HUES48 (cell line): Measurements from ENCODE around the gene TMEM178A.
"Not testable (repeated sequence)": the region's sequence is repeated elsewhere in the genome, so short reads cannot be mapped to it uniquely, and the experiment has no call there.

ENCODE experiments used
- H3K27ac ChIP-seq: one replicate; pipeline ENCODE4 v1.7.0; 2013; ENCODE audit warnings: low read depth, low read length, inconsistent platforms
- H3K27me3 ChIP-seq: 2 replicates; pipeline ENCODE4 v1.6.1; 2013; ENCODE audit warnings: mild to moderate bottlenecking, low read length; ENCODE audit not compliant: control insufficient read depth, insufficient read depth
- H3K36me3 ChIP-seq: 2 replicates; pipeline ENCODE4 v1.6.1; 2013; ENCODE audit warnings: low read length; ENCODE audit not compliant: control insufficient read depth, insufficient read depth
- H3K4me1 ChIP-seq: 2 replicates; pipeline ENCODE4 v1.6.1; 2013; ENCODE audit warnings: mild to moderate bottlenecking, low read length; ENCODE audit not compliant: control insufficient read depth, insufficient read depth
- H3K4me3 ChIP-seq: 2 replicates; pipeline ENCODE4 v1.5.1; 2013; ENCODE audit warnings: mild to moderate bottlenecking, low read depth, low read length
- H3K9ac ChIP-seq: 2 replicates; pipeline ENCODE4 v1.6.1; 2013; ENCODE audit warnings: mild to moderate bottlenecking, low read depth, low read length, moderate library complexity
- H3K9me3 ChIP-seq: 2 replicates; pipeline ENCODE4 v1.6.1; 2013; ENCODE audit warnings: low read length; ENCODE audit not compliant: control insufficient read depth, insufficient read depth

Gene TMEM178A

DNA sequence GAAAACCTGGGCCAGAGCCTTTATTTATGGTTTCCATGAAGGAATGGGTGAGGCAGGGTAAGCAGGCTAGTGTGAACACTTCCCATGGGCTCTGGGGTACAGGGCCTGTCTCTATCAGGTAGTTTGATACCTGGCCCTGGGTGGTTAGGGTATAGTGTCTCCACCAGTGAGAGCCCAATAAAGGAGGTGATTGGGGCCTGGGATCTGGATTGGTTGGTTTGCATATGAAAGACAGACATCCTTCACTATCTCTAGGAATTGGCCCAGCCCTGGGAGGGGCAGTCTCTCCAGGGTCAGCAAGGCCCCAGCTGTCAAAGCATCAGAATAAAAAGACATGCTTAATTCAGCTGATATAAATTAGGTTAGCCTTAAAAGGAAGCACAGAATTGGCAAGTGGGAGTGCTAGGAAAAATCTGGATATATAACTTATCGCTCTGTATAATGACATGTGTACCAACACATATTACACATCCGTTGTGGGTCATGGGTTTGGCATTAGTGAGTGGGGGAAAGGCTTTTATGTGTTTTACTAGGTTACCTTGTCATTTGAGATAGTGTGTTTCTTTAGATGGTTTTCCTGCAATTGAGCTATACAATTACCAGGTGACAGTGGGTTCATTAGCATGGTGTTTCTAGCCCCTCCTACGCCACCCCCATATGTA is 18.5 kb upstream of the TMEM178A start:
- H3K9me3 ChIP-seq: no peaks in the 10 kb centered on the region
- H3K27me3 ChIP-seq: no peaks in the 10 kb centered on the region
- H3K4me1 ChIP-seq: peaks cover 18% of the 10 kb centered on the region
- no peaks in the 10 kb centered on the region for H3K36me3 ChIP-seq
- no peak overlapping the region for H3K27ac ChIP-seq
- H3K9ac ChIP-seq: no peak overlapping the region
- H3K4me3 ChIP-seq: no peak overlapping the region

DNA sequence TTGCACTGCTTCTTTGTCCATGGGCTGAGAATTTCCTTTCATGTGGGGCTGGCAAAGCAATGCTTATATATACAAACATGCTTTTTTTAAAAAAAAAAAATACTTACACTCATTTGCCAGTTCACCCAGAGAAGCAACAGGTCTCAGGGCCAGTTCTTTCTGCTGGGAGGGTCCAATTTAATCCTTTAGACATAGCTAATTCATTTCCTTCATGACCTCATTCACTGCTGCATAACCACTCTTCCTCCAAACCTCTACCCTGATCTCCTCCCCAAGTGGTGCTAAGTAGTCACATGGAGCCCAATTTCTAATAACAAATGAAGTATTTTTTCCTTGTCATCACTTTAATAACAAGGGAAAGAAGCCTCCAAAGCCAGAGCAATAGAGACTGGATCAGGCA is 17.1 kb upstream of the TMEM178A start:
- peaks cover 18% of the 10 kb centered on the region for H3K4me1 ChIP-seq
- H3K27ac ChIP-seq: no peak overlapping the region
- no peaks in the 10 kb centered on the region for H3K27me3 ChIP-seq
- no peaks in the 10 kb centered on the region for H3K36me3 ChIP-seq
- H3K9ac ChIP-seq: no peak overlapping the region
- H3K9me3 ChIP-seq: no peaks in the 10 kb centered on the region
- H3K4me3 ChIP-seq: no peak overlapping the region

DNA sequence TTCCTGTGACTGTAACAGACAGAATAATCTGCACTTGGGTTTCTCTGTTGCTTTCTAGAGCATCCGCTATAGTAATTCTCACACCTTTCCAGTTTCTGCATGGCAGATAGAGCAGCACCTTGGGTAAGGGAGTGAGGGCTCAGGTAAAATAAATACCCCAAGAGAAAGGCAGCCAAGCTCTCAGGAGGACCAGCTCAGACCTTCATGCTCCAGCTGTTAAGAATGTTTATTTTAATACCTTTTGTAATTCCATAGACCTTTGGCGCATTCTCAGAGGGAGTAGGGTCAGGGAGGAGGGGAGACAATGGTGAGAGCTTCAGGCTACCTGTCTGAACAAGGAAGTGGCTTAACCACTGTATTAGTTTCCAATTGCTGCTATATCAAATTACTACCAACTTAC is 16.2 kb upstream of the TMEM178A start:
- no peak overlapping the region for H3K9ac ChIP-seq
- H3K4me3 ChIP-seq: no peak overlapping the region
- H3K36me3 ChIP-seq: no peaks in the 10 kb centered on the region
- H3K27me3 ChIP-seq: no peaks in the 10 kb centered on the region
- no peaks in the 10 kb centered on the region for H3K9me3 ChIP-seq
- H3K4me1 ChIP-seq: peaks cover 18% of the 10 kb centered on the region
- no peak overlapping the region for H3K27ac ChIP-seq

DNA sequence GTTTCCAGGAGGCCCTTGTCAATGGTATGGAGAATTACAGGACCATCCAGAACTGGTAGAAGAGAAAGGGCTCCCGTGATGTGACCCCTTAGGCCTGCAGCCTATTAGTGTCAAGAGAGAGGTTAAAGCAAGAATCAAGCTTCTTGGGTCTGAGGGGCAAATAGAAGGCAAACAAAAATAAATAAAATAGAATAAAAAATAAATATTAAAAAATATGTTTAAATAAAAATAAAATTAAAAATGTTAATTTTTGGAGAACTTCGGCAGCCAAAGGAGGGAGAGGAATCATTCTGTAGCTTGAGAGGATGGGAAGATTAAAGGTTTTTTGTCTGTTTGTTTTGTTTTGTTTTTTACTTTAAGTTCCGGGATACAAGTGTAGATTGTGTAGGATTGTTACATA is 15.2 kb upstream of the TMEM178A start:
- no peak overlapping the region for H3K27ac ChIP-seq
- H3K36me3 ChIP-seq: no peaks in the 10 kb centered on the region
- no peak overlapping the region for H3K4me3 ChIP-seq
- H3K4me1 ChIP-seq: peaks cover 18% of the 10 kb centered on the region
- no peak overlapping the region for H3K9ac ChIP-seq
- H3K27me3 ChIP-seq: no peaks in the 10 kb centered on the region
- H3K9me3 ChIP-seq: no peaks in the 10 kb centered on the region

DNA sequence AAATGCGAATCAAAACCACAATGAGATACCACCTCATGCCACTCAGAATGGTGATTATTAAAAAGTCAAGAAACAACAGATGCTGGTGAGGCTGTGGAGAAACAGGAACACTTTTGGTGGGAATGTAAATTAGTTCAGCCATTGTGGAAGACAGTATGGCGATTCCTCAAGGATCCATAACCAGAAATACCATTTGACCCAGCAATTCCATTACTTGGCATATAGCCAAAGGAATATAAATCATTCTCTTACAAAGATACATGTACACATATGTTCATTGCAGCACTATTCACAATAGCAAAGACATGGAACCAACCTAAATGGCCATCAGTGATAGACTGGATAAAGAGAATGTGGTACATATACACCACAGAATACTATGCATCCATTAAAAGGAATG is 9.5 kb upstream of the TMEM178A start:
- H3K36me3 ChIP-seq, H3K9me3 ChIP-seq, H3K4me1 ChIP-seq, H3K9ac ChIP-seq, H3K27me3 ChIP-seq, H3K27ac ChIP-seq, H3K4me3 ChIP-seq: not testable (repeated sequence)

DNA sequence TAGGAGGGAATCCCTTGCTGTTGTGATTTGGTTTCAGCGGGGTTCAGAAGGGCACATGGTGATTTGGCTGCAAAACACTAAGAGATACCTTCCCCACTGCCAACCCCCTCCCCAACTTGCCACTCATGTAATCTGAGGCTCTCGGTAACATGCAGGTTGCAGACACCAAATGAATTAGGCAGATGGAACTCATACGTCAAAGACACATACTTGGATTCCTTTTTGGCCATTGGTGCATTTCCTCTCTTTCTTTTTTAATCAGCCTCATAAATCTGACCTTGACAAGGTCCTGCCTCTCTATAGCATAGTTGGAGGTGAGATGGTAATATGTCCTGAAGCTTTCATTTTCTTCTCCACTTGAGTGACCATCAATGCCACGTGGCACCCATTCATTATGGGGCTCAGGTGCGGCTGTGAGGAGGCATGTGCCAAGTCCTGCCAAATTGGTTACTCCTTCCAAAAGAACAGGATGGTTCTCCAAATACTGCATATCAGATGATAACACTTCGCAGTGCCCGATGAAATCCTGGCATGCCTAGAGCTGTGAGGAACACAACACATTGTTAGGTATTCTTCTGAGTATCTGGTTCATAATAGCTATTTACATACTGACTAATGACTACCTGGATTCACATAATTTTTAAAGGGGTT is 8.3 kb upstream of the TMEM178A start:
- H3K36me3 ChIP-seq: no peaks in the 10 kb centered on the region
- peaks cover 3% of the 10 kb centered on the region; the same call in 1 of the 2 replicates for H3K4me1 ChIP-seq
- H3K9ac ChIP-seq: no peak overlapping the region
- no peak overlapping the region for H3K4me3 ChIP-seq
- no peak overlapping the region for H3K27ac ChIP-seq
- no peaks in the 10 kb centered on the region for H3K27me3 ChIP-seq
- H3K9me3 ChIP-seq: no peaks in the 10 kb centered on the region

DNA sequence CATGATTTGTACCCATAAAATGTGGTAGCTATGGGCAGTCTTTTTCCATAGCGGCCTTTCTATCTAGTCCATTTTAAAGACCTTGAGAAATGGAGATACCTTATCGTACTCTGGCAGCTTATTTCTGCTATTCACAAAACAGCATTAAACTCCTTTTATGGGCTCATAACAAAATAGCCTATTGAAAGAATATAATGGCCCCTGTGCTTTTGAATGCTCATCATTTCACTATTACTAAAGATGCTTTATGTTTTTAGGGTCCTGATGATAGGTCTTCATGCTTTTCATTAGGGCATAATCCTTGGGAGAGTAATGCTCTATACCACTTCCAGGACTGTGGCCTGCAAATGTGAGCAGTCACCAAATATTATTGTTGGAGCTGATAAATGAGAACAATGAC is 7.3 kb upstream of the TMEM178A start:
- Histone ChIP-seq H3K4me3 (no peak overlapping the region), H3K4me1 (peaks cover 3% of the 10 kb centered on the region; the same call in 1 of the 2 replicates), H3K9me3 (no peaks in the 10 kb centered on the region), H3K27me3 (no peaks in the 10 kb centered on the region), H3K36me3 (no peaks in the 10 kb centered on the region), H3K9ac (no peak overlapping the region), H3K27ac (no peak overlapping the region)

DNA sequence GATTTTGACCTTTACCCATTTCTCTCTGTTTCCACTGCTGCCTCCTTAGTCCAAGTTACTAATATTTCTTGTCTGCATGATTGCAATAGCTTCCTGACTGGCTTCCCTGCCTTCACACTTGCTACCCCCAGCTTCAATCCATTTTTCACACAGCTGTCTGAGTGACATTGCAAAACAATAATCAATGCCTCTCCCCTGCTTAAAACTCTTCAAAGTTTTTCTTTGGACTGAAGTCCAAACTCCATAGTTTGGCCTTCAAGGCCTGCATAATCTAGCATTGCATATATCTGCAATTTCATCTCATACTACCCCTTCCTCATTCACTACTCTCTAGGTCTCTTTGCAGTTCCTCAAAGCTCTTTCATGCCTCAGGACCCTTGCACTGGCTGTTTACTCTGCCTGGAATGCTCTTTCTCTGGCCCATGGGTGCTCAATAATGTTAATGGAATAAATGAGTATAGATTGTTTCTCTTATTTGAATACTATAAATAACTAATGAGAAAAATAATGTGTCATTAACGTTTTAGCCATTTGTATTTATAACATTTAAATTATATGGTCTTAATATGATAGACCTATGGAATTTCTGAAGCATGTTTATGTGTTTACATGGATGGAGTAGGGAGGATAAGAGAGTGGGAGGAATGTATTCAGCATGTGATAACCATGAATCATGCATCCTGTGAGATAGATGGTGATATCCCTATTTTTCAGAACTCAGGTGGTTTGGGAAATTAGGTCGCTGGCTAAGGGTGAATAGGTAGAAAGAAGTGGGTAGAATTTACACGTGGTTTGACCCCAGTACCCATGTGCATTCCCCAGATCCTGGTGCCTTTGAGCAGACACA is 5.7 kb upstream of the TMEM178A start:
- no peaks in the 10 kb centered on the region for H3K36me3 ChIP-seq
- H3K27ac ChIP-seq: no peak overlapping the region
- no peaks in the 10 kb centered on the region for H3K9me3 ChIP-seq

DNA sequence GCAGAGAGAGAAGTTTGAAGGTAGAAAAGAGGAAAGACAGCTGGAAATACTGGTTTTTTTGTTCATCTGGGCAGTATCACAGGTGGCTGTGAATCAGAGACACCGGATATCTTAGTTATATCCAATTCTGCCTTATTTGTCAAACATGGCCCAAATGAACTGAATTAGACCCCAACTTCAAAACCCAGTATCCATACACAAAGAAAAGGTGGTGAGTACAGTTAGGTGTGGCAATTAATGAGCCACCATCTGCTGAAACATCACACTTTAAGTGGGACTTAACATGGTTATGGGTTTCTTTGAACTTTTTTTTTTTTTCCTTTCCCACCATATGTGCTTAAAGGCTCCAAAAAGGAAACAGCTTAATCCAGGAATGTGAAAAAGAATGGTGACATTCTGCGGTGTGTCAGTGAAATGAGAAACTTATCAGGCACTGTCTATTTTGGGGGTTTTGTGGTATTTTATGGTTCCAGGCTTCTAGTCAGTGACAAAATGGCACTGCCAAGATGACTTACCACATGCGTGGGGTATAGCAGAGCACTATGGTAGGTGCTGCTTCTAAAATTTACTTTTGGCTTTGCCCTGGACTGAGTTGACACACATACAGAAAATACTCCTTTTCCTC is 5.0 kb upstream of the TMEM178A start:
- Histone ChIP-seq H3K4me1 (peaks cover 3% of the 10 kb centered on the region; the same call in 1 of the 2 replicates), H3K9me3 (no peaks in the 10 kb centered on the region), H3K9ac (no peak overlapping the region), H3K27ac (no peak overlapping the region), H3K27me3 (peaks cover 17% of the 10 kb centered on the region), H3K36me3 (no peaks in the 10 kb centered on the region), H3K4me3 (no peak overlapping the region)

More for the DNA sequence above, 5.7 kb upstream of the TMEM178A start:
- Histone ChIP-seq H3K9ac (no peak overlapping the region), H3K4me3 (no peak overlapping the region), H3K27me3 (peaks cover 13% of the 10 kb centered on the region), H3K4me1 (peaks cover 3% of the 10 kb centered on the region; the same call in 1 of the 2 replicates)

DNA sequence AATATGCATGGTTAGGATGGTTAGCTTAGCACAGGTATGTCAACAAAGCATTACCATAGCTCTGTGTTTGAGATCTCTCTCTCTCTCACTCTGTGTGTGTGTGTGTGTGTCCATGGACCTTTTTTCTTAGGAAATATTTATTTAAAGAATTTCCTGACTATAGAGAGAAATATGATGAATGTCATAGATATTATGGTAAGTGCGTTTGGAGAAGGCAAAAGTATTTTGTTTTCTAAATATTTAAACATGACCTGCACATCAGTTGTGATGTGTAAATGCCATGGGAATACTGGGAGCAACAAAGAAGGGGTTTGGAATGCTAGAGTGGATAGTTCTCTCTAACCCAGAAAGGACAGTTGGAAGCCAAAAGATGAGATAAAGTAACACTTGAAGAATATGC is 3.9 kb upstream of the TMEM178A start:
- no peaks in the 10 kb centered on the region for H3K9me3 ChIP-seq
- no peaks in the 10 kb centered on the region for H3K36me3 ChIP-seq
- H3K4me1 ChIP-seq: peaks cover 4% of the 10 kb centered on the region; the same call in 1 of the 2 replicates
- peaks cover 27% of the 10 kb centered on the region for H3K27me3 ChIP-seq
- no peak overlapping the region for H3K27ac ChIP-seq
- H3K4me3 ChIP-seq: no peak overlapping the region
- no peak overlapping the region for H3K9ac ChIP-seq
